Measurements from ENCODE around the gene FBXL17.

Gene FBXL17

DNA sequence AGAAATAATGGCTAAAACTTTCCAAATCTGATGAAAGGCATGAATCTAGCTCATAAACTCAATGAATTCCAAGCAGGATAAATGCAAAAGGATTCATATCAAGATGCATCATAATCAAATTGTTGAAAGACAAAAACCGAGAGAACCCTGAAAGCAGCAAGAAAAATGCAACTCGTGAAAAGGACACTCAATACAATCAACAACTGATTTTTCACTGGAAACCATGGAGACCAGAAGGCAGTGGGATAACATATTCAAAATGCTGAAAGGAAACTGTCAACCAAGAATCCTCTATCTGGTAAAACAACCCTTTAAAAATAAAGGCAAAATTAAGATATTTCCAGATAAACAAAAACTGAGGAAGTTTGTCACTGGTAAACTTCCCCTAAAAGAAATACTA is 9.5 kb downstream of the FBXL17 start:
- no peak for DNase-seq

DNA sequence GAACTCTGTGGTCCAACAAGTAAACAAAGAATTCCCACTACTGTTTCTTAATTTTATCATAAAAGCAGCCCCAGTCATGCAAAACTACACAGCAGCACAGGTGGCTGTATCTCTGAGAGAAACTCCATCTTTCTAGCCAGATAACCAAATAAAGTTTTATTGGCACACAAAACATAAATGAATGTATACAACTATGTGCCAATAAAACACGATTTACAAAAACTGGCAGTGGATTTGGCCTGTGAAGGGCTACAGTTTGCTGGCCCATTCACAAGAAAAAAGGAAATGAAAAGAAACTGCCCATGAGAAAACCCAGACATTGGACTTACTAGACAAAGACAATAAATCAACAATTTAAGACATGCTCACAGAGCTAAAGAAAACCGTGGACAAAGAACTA is 10.6 kb downstream of the FBXL17 start:
- no peak for DNase-seq

DNA sequence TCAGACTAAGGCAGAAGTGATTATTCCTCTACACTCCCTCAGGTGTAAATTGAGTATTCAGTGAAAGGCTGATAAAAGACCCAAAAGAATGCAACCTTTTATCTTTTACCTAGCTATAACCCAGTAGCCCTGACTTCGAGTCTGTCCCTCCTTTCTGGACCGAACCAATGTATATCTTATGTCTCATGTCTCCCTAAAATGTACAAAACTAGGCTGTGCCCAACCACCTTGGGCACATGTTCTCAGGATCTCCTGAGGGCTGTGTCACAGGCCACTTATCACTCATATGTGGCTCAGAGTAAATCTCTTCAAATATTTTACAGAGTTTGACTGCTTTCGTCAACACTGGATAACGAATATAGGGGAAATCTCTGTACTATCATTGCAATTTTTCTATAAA is 12.7 kb downstream of the FBXL17 start:
- no peak for DNase-seq

- DNase-seq, result no peak
These were observed 14.1 kb downstream of the FBXL17 start for GRCh38 chr5:108367679-108368334.

GRCh38 chr5:108366500-108366899 is 15.4 kb downstream of the FBXL17 start:
- no peak for DNase-seq

DNA sequence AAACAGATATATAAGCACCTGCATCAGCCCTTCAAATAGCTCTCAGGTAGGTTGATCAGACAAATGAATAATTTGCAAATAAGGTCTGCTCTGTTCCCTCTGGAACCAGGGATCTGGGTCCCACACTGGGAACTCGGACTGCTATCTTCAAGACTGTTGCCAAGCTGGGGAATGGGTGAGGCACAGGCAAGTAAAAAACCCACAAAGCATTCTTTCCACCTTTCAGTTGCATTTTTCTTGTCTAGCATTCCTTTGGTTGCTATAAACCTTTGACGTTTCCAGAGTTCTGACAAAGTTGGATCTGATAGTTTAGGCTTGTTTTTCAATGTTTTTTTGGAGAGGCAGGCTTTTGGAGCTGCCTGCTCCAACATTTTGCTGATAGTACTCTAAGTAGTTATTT is 20.1 kb downstream of the FBXL17 start:
- no peak for DNase-seq

- DNase-seq, result no peak
These were observed 20.7 kb downstream of the FBXL17 start for GRCh38 chr5:108361239-108361638.

GRCh38 chr5:108360280-108360679 is 21.6 kb downstream of the FBXL17 start:
- no peak for DNase-seq

- no peak for DNase-seq
These were observed 25.6 kb downstream of the FBXL17 start for GRCh38 chr5:108356286-108356685.

DNA sequence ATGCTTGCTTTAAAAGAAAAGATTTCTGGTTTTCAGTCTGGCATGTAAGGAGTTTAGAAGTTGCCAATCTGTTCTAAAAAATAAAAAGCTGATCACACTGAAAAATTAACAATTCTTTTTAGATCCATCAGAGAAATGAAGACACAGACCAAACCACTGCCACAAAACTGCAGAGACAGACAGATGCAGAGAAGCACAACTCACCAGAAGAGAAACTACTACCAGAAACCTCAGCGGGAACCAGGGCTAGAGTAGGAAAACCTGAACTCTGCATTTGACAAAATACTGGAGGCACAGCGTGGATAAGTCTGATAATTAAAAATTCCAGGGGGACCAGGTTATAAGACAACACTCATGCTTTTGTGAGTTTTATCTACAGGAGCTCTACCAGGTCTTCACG is 28.8 kb downstream of the FBXL17 start:
- no peak for DNase-seq

GRCh38 chr5:108345541-108346171 is 36.2 kb downstream of the FBXL17 start:
- peak; percentile 11 to 35 for DNase-seq

DNA sequence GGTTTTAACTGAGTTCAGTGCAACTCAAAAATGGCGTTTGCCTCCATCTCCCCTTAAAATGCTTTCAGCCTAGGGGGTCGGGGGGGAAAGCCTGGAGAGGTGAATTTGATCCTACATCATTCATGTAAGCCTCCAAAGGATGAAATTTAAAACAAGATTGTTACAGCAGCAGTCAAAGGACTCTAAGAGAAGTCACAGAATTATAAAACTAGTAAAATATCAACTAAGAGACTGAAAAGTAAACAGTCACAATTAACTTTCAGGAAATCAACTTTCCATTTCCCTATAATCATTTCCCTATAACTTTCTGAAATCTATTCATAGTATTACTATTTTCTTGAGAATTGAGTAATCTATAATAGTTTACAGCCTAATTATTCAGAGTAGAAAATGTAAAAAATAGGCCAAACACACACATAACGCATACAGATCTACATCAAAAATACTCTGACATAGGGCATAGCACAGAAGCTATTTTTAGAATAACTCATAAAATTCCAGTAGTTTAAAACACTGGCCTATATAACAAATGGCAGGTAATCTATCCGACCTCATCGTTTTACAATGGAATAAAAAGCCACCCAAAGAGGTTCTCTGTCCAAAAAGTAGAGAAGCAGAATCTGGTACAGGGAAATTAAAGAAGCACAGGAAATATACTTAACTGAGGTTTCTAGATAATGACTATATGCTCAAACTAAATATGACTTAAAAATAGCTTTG is 37.6 kb downstream of the FBXL17 start:
- DNase-seq, result no peak

DNA sequence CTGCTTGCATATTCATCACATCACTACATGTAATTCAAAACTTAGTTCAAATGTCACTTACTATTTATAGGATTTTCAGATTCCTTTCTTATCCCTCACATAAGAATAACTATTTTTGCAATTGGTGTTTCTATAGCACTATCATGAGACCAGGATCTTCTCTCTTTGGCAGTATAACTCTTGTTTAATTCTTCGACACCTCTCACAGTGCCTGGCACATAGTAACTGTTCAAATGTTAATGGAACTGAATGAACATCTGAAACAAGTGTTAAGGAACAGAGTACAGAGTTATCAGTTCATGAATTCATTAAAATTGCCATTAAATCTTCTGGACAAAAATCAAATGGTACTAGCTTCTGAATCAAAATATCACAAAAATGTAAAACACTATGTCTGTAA is 40.0 kb downstream of the FBXL17 start:
- no peak for DNase-seq

DNA sequence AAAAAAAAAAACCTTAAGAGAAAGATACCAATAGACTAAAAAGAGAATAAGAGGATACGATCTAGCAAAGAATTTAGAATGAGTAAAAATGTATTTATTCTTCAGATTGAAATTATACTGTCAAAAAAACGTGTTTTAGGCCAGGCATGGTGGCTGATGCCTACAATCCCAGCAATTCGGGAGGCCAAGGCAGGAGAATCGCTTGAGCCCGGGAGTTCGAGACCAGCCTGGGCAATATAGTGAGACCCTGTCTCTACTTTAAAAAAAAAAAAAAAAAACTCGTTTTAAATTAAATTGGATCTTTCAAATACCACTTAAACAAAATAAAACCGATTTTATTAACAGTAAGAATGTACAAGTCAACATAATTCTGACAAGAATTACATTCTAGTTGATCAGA is 41.8 kb downstream of the FBXL17 start:
- no peak for DNase-seq

- no peak for DNase-seq
These were observed 42.7 kb downstream of the FBXL17 start for GRCh38 chr5:108339220-108339619.

GRCh38 chr5:108334225-108334624 is 47.7 kb downstream of the FBXL17 start:
- DNase-seq, result no peak

DNA sequence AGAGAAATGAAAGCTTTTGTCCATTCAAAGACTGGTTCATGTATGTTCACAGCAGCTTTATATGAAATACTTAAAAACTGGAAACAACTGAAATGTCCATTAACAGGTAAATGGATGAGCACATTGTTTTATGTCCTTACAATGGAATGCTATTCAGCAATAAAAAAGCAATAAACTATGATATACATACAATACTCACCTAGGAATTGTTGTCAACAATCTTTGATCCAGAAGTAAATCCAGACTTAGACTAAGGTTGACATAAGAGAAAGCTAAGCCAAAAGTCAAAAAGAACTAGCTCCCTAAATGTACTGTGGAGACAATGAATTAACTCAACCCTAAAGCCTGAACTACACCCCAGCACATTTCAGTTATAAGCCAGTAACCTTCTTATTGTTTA is 54.9 kb downstream of the FBXL17 start:
- no peak for DNase-seq

DNA sequence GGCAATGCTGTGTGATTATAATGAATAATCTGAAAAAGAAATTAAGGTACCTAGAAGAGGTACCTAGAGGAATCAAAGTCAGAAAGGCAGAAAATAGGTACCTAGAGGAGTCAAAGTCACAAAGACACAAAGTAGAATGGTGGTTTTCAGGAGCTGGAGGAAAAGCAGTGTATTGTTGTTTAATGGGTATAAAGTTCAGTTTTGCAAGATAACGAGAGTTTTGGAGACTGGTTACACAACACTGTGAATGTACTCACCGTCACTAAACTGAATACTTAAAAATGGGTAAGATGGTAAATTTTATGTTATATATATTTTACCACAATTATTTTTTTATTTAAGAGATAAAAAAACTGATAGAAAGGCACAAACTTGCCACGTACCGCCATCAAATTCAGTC is 57.0 kb downstream of the FBXL17 start:
- no peak for DNase-seq

DNA sequence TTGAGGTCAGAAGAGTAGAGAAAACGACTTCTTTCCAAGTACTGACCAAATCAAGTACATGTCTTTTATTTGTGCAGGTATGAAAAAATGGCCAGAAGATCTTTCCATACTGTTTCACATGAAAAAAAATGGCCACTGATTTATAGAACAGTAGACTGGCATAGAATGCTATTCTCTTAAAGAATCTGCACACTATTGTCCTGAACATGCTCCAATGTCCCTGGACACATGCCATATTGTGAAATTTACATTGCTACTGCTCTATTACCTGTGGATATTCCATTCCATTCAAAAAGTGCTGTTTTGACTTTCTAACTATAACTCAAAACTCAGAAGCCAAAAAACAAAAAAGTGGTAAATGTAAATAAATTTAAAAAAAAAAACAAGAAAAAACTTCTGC is 60.6 kb downstream of the FBXL17 start:
- no peak for DNase-seq

DNA sequence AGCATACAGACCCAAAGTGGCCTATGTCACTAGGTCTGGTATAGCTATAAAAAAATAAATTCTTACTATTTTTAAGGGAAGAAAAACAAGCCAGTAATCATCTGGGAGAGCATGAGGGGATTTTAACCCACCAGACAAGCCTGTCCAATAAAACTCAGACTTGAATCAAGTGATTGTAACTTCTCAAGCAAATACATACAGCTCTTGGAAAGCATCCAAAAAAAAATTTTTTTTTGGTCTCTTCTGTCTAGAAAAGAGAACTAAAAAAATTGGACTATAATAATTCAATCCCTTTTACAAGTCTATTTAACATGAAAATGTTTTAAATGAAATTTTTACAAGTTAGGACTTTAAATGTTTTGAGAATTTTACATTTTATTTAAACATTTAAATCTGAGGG is 61.7 kb downstream of the FBXL17 start:
- no peak for DNase-seq

DNA sequence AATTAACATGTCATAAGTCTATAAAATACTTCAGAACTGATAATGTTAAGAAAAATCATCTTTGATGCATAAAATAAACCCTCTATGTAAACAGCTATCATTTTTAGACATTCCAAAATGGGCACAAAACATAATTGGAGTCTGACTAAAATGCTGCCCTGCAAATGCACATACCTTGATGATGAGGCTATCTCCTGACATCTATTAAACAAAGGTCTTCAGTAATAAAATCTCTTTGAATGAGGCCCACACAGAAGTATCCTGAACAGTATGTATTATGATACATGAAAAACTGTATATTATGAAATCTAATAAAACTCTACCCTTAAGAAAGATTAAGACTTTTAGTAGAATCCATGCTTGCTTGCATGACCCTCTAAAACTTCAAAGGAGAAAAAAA is 66.1 kb downstream of the FBXL17 start:
- no peak for DNase-seq

GRCh38 chr5:108312258-108312657 is 69.6 kb downstream of the FBXL17 start:
- no peak for DNase-seq

DNA sequence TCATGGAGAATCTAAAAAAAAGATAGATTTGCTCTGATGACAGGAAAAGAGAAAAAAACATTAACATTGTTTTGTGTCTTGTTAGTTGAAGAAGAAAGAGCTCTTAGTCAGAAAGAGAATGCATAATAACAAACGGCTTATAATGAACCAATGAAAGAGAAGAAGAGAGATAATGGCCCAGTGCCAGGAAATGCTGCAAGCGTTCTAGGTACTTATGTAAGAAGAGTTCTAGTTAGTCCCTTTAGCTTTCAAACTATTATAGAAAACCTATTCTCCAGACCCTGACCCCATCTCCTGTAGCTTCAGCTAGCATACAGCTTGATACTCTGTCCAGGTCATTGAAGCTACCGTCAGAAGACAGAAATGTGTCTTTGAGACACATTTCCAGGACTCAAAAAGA is 70.2 kb downstream of the FBXL17 start:
- no peak for DNase-seq

- no peak for DNase-seq
These were observed 78.3 kb downstream of the FBXL17 start for GRCh38 chr5:108303611-108304010.

DNA sequence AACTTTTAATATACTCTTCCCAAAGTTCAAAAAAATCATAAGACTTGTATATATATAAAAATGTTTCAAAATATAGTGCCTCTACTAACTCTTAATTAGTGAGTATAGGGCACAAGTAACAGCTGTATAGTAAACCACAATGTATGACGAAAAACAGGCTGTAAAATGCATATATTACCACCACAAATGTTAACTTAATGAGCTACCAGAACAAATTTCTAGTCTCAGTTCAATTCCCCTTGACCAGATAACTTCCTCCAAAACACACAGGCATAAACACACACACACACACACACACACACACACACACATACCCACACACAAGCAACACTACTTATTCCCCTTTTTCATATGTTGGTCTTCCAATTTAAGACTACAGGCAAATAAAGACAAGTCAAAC is 78.8 kb downstream of the FBXL17 start:
- DNase-seq, result no peak
